GM23248 (cell line): ENCODE measurements around the gene KIF6.

Experiments
- EZH2 ChIP-seq: fragments of 200-600 bp; sonication (generic); IDR thresholded peaks from 2 replicates; pipeline ENCODE4 v1.6.1; 2018; ENCODE audit warnings: antibody characterized with exemption, mild to moderate bottlenecking; ENCODE audit not compliant: insufficient read depth, poor library complexity, severe bottlenecking
- EZH2phosphoT487 ChIP-seq: fragments of 200-600 bp; sonication (generic); IDR thresholded peaks from 2 replicates; pipeline ENCODE4 v1.6.1; 2018; ENCODE audit warnings: antibody characterized with exemption, moderate library complexity, mild to moderate bottlenecking, low read depth; ENCODE audit not compliant: insufficient read depth

- no peak for TF ChIP-seq EZH2phosphoT487
- no peak for TF ChIP-seq EZH2
These were observed 303.6 kb downstream of the KIF6 start for GRCh38 chr6:39421383-39422225.
